Lung (tissue), 12 donors: ENCODE results near the gene RABGAP1L. TPM values are rescaled to one million over a fixed set of nuclear protein-coding genes. Genes with fewer than 3 reads are reported as not detected.
A peak's percentile ranks its signal among the peaks of the same experiment; 100 is the strongest.

Experiments
- ATAC-seq: fragments of 200-7000 bp; cut with Tn5 transposase; one replicate; pipeline ENCODE4 v1.9.1; 2020; ENCODE audit warnings: moderate number of reproducible peaks; ENCODE audit not compliant: insufficient read depth, low FRiP score
- DNase-seq, 3 donors: peaks; one replicate each; pipeline ENCODE4 v3.0.0-alpha.2; 2013 to 2017
- H3K27ac ChIP-seq, 2 donors: one replicate each; pipeline ENCODE4 v1.5.1; 2013; ENCODE audit warnings: mild to moderate bottlenecking in 2 of 2, moderate library complexity in 2 of 2, control low read depth in 1 of 2, inconsistent platforms in 1 of 2, low read depth in 1 of 2, low read length in 1 of 2
- H3K27me3 ChIP-seq, 3 donors: one replicate each; pipeline ENCODE4 v1.5.1; 2013; ENCODE audit warnings: low read length in 2 of 3; ENCODE audit not compliant: control insufficient read depth in 3 of 3, insufficient read depth in 3 of 3
- H3K36me3 ChIP-seq, 4 donors: one replicate each; pipeline ENCODE4 v1.5.1; 2013; ENCODE audit warnings: low read length in 4 of 4, mild to moderate bottlenecking in 1 of 4, moderate library complexity in 1 of 4; ENCODE audit not compliant: control insufficient read depth in 4 of 4, insufficient read depth in 4 of 4
- H3K4me1 ChIP-seq, 5 donors: one replicate each; pipeline ENCODE4 v1.5.1; 2013; ENCODE audit warnings: low read length in 5 of 5, mild to moderate bottlenecking in 2 of 5, moderate library complexity in 1 of 5; ENCODE audit not compliant: control insufficient read depth in 5 of 5, insufficient read depth in 5 of 5
- H3K4me3 ChIP-seq: one replicate; pipeline ENCODE4 v1.5.1; 2013; ENCODE audit warnings: mild to moderate bottlenecking, control low read depth, moderate library complexity
- H3K9ac ChIP-seq, 2 donors: one replicate each; pipeline ENCODE4 v1.5.1; 2013; ENCODE audit warnings: low read length in 2 of 2, control low read depth in 1 of 2; ENCODE audit not compliant: insufficient read depth in 1 of 2
- H3K9me3 ChIP-seq, 4 donors: one replicate each; pipeline ENCODE4 v1.5.1; 2013; ENCODE audit warnings: low read length in 3 of 4, mild to moderate bottlenecking in 1 of 4, moderate library complexity in 1 of 4; ENCODE audit not compliant: control insufficient read depth in 4 of 4, insufficient read depth in 3 of 4
- WGBS, 2 donors: extraction: QIAGEN DNeasy Blood & Tissue Kit; methylation state at CpG; one replicate each; pipeline ENCODE4 v1.1.7; 2013; 5-methylcytosine and 5-hydroxymethylcytosine counted together
- polyA plus RNA-seq, 2 donors: library from polyadenylated mRNA; stranded (reverse); fragments of 200-250 nt; gene quantifications; one replicate each; pipeline ENCODE4 v1.2.1, GENCODE V29; 2013
- total RNA-seq, 2 donors: library from RNA; depleted of rRNA in 1 of 2; stranded (reverse); fragments of >200 nt in 1 of 2; gene quantifications; one replicate each; pipeline ENCODE4 v1.2.1, GENCODE V29; 2014 to 2021
- TF ChIP-seq, protein P1 (sequence below): IDR thresholded peaks from 2 replicates; pipeline ENCODE4 v1.5.1; 2012; ENCODE audit warnings: mild to moderate bottlenecking; ENCODE audit errors: control extremely low read depth, extremely low read depth
- donor health status: control.
- donor health status: control.
- donor health status: Bipolar disorder and iron deficiency.
- donor health status: healthy.
- donor health status: DM: yes; HTN: yes; CAD: no.

The RABGAP1L gene
- total and polyA plus RNA-seq, 4 donors = 16.0 to 123 (median 44.5) TPM

DNA sequence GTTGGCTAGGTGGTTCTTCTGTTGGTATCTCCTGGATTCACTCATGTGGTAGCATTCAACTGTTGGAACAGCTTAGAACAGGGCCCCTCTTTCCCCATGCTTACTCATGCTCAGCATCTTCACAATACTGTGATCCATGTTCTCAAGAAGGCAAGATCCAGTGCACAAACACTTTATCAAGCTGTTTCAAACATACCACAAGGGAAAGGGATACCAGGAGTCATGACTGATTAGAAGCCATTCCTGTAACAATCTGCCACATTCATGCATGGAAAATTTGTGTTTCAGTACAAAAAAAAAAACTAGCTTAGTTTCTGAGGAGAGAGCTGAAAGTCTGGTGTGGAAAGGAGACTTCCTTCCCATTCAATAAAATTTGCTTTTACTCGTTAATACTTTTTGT, 670.7 kb downstream of the RABGAP1L start:
- Histone ChIP-seq H3K9ac (no peak overlapping the region), H3K4me3 (no peak overlapping the region), H3K27me3 (no peaks in the 10 kb centered on the region), H3K4me1 (no peaks in the 10 kb centered on the region), H3K9me3 (no peaks in the 10 kb centered on the region), H3K27ac (no peak overlapping the region), H3K36me3 (no peaks in the 10 kb centered on the region)
- TF ChIP-seq, protein P1, sequence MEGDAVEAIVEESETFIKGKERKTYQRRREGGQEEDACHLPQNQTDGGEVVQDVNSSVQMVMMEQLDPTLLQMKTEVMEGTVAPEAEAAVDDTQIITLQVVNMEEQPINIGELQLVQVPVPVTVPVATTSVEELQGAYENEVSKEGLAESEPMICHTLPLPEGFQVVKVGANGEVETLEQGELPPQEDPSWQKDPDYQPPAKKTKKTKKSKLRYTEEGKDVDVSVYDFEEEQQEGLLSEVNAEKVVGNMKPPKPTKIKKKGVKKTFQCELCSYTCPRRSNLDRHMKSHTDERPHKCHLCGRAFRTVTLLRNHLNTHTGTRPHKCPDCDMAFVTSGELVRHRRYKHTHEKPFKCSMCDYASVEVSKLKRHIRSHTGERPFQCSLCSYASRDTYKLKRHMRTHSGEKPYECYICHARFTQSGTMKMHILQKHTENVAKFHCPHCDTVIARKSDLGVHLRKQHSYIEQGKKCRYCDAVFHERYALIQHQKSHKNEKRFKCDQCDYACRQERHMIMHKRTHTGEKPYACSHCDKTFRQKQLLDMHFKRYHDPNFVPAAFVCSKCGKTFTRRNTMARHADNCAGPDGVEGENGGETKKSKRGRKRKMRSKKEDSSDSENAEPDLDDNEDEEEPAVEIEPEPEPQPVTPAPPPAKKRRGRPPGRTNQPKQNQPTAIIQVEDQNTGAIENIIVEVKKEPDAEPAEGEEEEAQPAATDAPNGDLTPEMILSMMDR = no peak
- no peak for DNase-seq
- 93 to 94% methylated on average over 1 of the region's 1 CpG for WGBS, 2 donors
- no peak for ATAC-seq

- no peak overlapping the region for H3K4me3 ChIP-seq
- H3K9me3 ChIP-seq = no peaks in the 10 kb centered on the region
- peaks cover 0 to 2% (median 0%) of the 10 kb centered on the region in 5 donors for H3K4me1 ChIP-seq
- TF ChIP-seq, protein P1 = no peak
- no peaks in the 10 kb centered on the region for H3K36me3 ChIP-seq
- no peak for DNase-seq
- H3K9ac ChIP-seq = no peak overlapping the region
- no peaks in the 10 kb centered on the region for H3K27me3 ChIP-seq
- ATAC-seq = no peak
- WGBS, 2 donors = 92 to 99% methylated on average over 4 of the region's 4 CpGs
- peak overlapping the region in 1 of 2 donors; percentile 45 for H3K27ac ChIP-seq
These were observed 677.2 kb downstream of the RABGAP1L start for GRCh38 chr1:174836543-174836942.

- Histone ChIP-seq H3K4me3 (no peak overlapping the region), H3K4me1 (peaks cover 0 to 2% (median 0%) of the 10 kb centered on the region in 5 donors), H3K27me3 (no peaks in the 10 kb centered on the region), H3K9me3 (no peaks in the 10 kb centered on the region), H3K36me3 (no peaks in the 10 kb centered on the region), H3K27ac (no peak overlapping the region), H3K9ac (no peak overlapping the region)
- ATAC-seq (no peak), DNase-seq (no peak)
- TF ChIP-seq, protein P1 = no peak
These were observed 678.1 kb downstream of the RABGAP1L start for GRCh38 chr1:174837386-174837785.

GRCh38 chr1:174839211-174839610, 679.9 kb downstream of the RABGAP1L start:
- ATAC-seq = no peak
- Histone ChIP-seq H3K27ac (peak overlapping the region in 1 of 2 donors; percentile 33), H3K4me3 (no peak overlapping the region), H3K27me3 (no peaks in the 10 kb centered on the region), H3K36me3 (no peaks in the 10 kb centered on the region), H3K4me1 (peaks cover 0 to 2% (median 0%) of the 10 kb centered on the region in 5 donors), H3K9ac (no peak overlapping the region), H3K9me3 (no peaks in the 10 kb centered on the region)
- WGBS, 2 donors = 92 to 97% methylated on average over 1 of the region's 1 CpG
- TF ChIP-seq, protein P1 = no peak
- DNase-seq = no peak
